ENCODE data around the gene BRI3. TPM values are rescaled to one million over a fixed set of nuclear protein-coding genes. Genes with fewer than 3 reads are reported as not detected.
A peak's percentile ranks its signal among the peaks of the same experiment; 100 is the strongest.

The BRI3 gene
- total RNA-seq, 1 donor = 95.9 TPM

DNA sequence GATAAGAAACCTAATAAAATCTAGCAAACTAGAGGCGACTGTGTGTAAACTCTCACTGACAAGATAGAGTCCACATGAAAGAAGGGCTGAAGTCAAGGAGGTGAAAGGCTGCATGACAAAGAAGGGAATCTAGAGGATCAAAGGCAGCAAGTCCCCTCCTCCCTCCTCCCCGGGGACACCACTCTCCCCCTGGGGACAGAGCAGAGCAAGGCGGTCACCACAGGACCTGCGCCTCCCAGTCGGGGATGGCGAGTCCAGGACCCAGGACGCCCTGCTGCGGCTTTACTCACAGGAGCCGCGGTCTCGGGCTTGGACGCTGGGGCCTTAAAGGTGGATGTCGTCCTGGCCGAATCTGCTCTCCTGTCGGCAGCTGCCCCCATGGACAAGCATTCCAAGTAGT, 22.4 kb downstream of the BRI3 start:
- Histone ChIP-seq H3K27ac (ENCODE audit: low read depth, low read length) (no peak overlapping the region), H4K20me1 (ENCODE audit: insufficient read depth, low read length) (no peaks in the 10 kb centered on the region), H3K4me1 (ENCODE audit: insufficient read depth, low read length) (no peaks in the 10 kb centered on the region), H3K36me3 (ENCODE audit: insufficient read depth, low read length) (peaks cover 11% of the 10 kb centered on the region), H3K27me3 (ENCODE audit: insufficient read depth, low read length) (no peaks in the 10 kb centered on the region), H3K79me2 (ENCODE audit: insufficient read depth, low read length) (no peaks in the 10 kb centered on the region), H3K9me3 (ENCODE audit: low read depth, low read length) (no peaks in the 10 kb centered on the region), H3K4me3 (ENCODE audit: insufficient read depth, low read length) (no peak overlapping the region), H2AFZ (ENCODE audit: low read length) (no peak overlapping the region), H3K4me2 (ENCODE audit: insufficient read depth, low read length) (no peak overlapping the region)
- peak; percentile 53 for DNase-seq (ENCODE audit: insufficient read length, low spot score, missing footprints)
- TF ChIP-seq CTCF (IDR thresholded peaks at IDR 0.05; ENCODE audit: extremely low read depth, low read depth, low read length) = no peak

- Histone ChIP-seq H4K20me1 (ENCODE audit: insufficient read depth, low read length) (no peaks in the 10 kb centered on the region), H3K4me2 (ENCODE audit: insufficient read depth, low read length) (no peak overlapping the region), H3K9me3 (ENCODE audit: low read depth, low read length) (no peaks in the 10 kb centered on the region), H3K79me2 (ENCODE audit: insufficient read depth, low read length) (no peaks in the 10 kb centered on the region), H3K27ac (ENCODE audit: low read depth, low read length) (no peak overlapping the region), H2AFZ (ENCODE audit: low read length) (no peak overlapping the region), H3K4me1 (ENCODE audit: insufficient read depth, low read length) (no peaks in the 10 kb centered on the region), H3K27me3 (ENCODE audit: insufficient read depth, low read length) (no peaks in the 10 kb centered on the region), H3K36me3 (ENCODE audit: insufficient read depth, low read length) (peaks cover 17% of the 10 kb centered on the region), H3K4me3 (ENCODE audit: insufficient read depth, low read length) (no peak overlapping the region)
- TF ChIP-seq CTCF (IDR thresholded peaks at IDR 0.05; ENCODE audit: extremely low read depth, low read depth, low read length) = no peak
- peak; percentile 29 for DNase-seq (ENCODE audit: insufficient read length, low spot score, missing footprints)
Measured at GRCh38 chr7:98305951-98306535, 24.6 kb downstream of the BRI3 start.

DNA sequence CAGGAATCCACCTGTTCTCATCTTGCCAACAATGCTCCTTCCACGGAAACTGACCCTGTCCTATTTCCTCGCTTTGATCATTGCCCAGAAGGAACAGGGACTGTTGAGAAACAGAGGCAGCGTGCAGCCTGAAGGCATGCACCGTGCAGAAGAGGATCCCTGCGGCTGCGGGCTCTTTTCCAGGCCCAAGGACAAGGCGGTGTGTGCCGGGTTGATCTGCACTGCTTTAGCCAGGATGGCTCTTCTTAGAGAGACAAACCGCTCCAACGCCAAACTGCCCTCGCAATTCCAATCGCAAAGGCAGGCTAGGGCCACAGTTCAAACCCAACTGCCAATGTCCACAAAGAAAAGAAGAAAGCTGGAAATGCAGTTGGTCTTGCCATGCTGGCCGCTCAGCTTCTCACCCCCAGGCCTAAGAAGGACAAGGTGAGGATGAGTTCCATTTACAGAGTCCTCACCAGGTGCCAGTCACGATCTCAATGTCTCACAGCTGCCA, 26.5 kb downstream of the BRI3 start:
- H3K79me2 ChIP-seq (ENCODE audit: insufficient read depth, low read length) = no peaks in the 10 kb centered on the region
- no peak for TF ChIP-seq CTCF (IDR thresholded peaks at IDR 0.05; ENCODE audit: extremely low read depth, low read depth, low read length)
- H2AFZ ChIP-seq (ENCODE audit: low read length) = no peak overlapping the region

DNA sequence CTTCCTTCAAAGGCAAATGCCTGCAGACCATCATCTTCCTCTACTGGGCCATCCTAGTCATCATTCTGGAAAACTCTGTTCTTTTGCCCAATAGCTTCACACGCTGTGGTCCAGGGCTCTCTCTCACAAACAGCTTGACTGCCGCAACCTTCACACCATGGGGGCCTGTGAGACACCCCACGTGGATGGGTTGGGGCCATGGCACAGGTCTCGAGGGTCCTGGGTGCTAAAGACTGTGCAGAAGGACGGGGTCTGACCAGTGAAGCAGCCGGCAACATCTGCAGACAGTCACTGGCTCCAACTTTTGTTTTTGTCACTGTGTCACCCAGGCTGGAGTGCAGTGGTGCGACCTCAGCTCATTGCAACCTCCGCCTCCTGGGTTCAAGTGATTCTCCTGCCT, 28.1 kb downstream of the BRI3 start:
- Histone ChIP-seq H3K9me3 (ENCODE audit: low read depth, low read length) (no peaks in the 10 kb centered on the region), H3K79me2 (ENCODE audit: insufficient read depth, low read length) (no peaks in the 10 kb centered on the region), H3K27ac (ENCODE audit: low read depth, low read length) (no peak overlapping the region), H3K27me3 (ENCODE audit: insufficient read depth, low read length) (no peaks in the 10 kb centered on the region), H3K36me3 (ENCODE audit: insufficient read depth, low read length) (peaks cover 17% of the 10 kb centered on the region), H3K4me1 (ENCODE audit: insufficient read depth, low read length) (no peaks in the 10 kb centered on the region), H3K4me2 (ENCODE audit: insufficient read depth, low read length) (no peak overlapping the region), H4K20me1 (ENCODE audit: insufficient read depth, low read length) (no peaks in the 10 kb centered on the region), H2AFZ (ENCODE audit: low read length) (no peak overlapping the region), H3K4me3 (ENCODE audit: insufficient read depth, low read length) (no peak overlapping the region)
- TF ChIP-seq CTCF (IDR thresholded peaks at IDR 0.05; ENCODE audit: extremely low read depth, low read depth, low read length) = no peak
- peak; percentile 44 for DNase-seq (ENCODE audit: insufficient read length, low spot score, missing footprints)

More for the DNA sequence above, 26.5 kb downstream of the BRI3 start:
- Histone ChIP-seq H3K4me3 (ENCODE audit: insufficient read depth, low read length) (no peak overlapping the region), H3K36me3 (ENCODE audit: insufficient read depth, low read length) (peaks cover 17% of the 10 kb centered on the region), H4K20me1 (ENCODE audit: insufficient read depth, low read length) (no peaks in the 10 kb centered on the region), H3K4me1 (ENCODE audit: insufficient read depth, low read length) (no peaks in the 10 kb centered on the region), H3K27me3 (ENCODE audit: insufficient read depth, low read length) (no peaks in the 10 kb centered on the region), H3K9me3 (ENCODE audit: low read depth, low read length) (no peaks in the 10 kb centered on the region), H3K4me2 (ENCODE audit: insufficient read depth, low read length) (no peak overlapping the region), H3K27ac (ENCODE audit: low read depth, low read length) (no peak overlapping the region)
- peak; percentile 48 for DNase-seq (ENCODE audit: insufficient read length, low spot score, missing footprints)
